ENCODE data around the gene TCTN1.
"Not testable (repeated sequence)": the region's sequence is repeated elsewhere in the genome, so short reads cannot be mapped to it uniquely, and the experiment has no call there.

The TCTN1 gene

GRCh38 chr12:110585231-110585799 is 28.6 kb upstream of the TCTN1 start:
- no peak for DNase-seq (ENCODE audit: low spot score)

- not testable (repeated sequence) for DNase-seq (ENCODE audit: low spot score)
These were observed 26.8 kb upstream of the TCTN1 start for GRCh38 chr12:110587102-110587501.

GRCh38 chr12:110590059-110590458 is 23.9 kb upstream of the TCTN1 start:
- DNase-seq (ENCODE audit: low spot score) = no peak

GRCh38 chr12:110590806-110591326 is 23.1 kb upstream of the TCTN1 start:
- no peak for DNase-seq (ENCODE audit: low spot score)

GRCh38 chr12:110591451-110592051 is 22.4 kb upstream of the TCTN1 start:
- DNase-seq (ENCODE audit: low spot score) = no peak

DNA sequence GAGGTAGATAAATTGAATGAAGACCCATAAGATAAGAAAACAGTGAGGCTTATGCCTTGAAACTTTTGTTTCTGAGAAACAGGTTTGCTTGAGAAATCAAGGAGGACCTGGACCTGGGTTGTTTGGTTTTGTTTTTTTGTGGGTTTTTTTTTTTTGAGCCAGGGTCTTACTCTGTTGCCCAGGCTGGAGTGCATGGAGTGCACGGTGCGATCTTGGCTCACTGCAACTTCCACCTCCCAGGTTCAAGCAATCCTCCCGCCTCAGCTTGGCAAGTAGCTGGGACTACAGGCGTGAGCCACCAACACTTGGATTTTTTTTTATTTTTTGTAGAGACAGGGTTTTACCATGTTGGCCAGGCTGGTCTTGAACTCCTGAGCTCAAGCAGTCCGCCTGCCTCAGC is 21.9 kb upstream of the TCTN1 start:
- DNase-seq (ENCODE audit: low spot score) = no peak

DNA sequence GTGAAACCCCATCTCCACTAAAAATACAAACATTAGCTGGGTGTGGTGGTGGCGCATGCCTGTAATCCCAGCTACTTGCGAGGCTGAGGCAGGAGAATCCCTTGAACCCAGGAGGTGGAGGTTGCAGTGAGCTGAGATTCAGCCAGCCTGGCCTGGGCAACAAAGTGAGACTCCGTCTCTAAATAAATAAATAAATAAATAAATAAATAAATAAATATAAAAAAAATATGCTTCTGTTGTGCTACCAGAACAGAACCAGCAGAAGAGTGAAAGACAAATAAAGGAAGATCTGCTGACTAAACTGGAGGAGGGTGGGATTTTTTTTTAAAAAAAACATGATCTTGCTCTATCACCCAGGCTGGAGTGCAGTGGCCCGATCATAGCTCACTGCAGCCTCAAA is 21.0 kb upstream of the TCTN1 start:
- DNase-seq (ENCODE audit: low spot score) = not testable (repeated sequence)

DNA sequence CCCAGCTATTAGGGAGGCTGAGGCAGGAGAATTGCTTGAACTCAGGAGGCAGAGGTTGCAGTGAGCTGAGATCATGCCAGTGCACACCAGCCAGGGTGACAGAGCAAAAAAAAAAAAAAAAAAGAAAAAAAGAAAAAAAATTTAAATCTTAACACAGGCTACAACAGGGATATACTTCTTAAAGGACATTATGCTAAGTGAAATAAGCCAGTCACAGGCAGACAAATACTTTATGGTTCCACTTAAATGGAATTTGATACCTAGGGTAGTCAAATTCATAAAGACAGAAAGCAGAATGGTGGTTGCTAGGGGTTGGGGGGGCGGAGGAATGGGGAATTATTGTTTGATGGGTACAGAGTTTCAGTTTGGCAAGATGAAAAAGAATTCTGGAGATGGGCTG is 16.0 kb upstream of the TCTN1 start:
- DNase-seq (ENCODE audit: low spot score) = no peak

DNA sequence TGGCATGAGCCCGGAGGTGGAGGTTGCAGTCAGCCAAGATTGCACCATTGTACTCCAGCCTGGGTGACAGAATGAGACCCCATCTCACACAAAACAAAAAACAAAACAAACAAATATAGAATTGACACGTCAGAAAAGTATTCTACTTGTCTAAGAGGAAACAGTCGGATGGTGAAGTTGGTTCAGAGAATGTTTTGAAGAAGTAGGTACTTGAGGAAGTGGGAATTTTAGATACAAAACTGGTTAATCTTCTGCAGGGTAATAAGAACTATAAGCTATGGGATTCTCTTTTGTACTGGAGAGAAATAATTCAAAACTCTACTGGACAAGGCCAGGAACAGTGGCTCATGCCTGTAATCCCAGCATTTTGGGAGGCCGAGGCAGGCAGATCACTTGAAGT is 14.6 kb upstream of the TCTN1 start:
- DNase-seq (ENCODE audit: low spot score) = no peak

GRCh38 chr12:110600254-110600653 is 13.7 kb upstream of the TCTN1 start:
- no peak for DNase-seq (ENCODE audit: low spot score)

DNA sequence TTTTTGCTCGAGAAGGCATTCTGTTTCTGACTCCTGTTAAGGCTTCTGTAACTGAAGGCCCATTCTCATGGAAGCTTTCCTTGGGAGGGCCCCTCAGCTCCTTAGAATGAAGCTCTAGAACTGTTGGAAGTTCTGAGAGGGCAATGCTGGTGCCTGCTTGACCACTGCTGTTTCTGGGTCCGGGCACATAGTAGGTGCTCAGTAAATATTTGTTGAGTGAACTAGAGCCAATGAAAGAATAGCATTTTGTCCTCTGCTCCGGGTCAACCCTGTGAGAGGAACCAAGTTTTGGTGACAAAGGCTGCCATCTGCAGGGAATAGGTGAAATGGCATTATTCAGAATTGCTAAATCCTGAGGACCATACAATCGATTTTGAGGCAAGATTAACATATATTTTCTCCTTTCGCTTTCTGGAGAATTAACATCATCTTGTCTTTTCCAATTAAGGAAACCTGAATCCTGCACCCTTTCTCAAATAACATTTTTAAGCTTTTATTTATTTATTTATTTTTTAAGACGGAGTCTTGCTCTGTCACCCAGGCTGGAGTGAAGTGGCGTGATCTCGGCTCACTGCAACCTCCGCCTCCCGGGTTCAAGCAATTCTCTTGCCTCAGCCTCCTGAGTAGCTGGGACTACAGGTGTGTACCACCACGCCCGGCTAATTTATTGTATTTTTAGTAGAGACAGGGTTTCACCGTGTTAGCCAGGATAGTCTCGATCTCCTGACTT is 11.7 kb upstream of the TCTN1 start:
- DNase-seq (ENCODE audit: low spot score) = peak; percentile 55

DNA sequence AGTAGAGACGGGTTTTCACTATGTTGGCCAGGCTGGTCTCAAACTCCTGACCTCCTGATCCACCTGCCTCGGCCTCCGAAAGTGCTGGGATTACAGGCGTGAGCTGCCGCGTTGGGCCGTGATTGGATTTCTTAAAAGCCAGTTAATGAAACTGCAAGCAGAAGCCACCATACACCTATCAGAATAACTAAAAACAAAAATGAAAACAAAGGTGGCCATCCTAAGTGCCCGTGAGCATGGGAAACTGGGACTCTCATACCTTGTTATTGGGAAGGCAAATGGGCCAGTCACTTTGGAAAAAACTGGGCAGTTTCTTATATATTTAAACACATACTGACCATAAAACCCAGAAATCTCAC is 7.7 kb upstream of the TCTN1 start:
- no peak for DNase-seq (ENCODE audit: low spot score)

- DNase-seq (ENCODE audit: low spot score) = no peak
These were observed 708 bp upstream of the TCTN1 start for GRCh38 chr12:110613071-110613770.

GRCh38 chr12:110615171-110615570 is 1.2 kb downstream of the TCTN1 start:
- no peak for DNase-seq (ENCODE audit: low spot score)

GRCh38 chr12:110616471-110617115 is 2.7 kb downstream of the TCTN1 start:
- no peak for DNase-seq (ENCODE audit: low spot score)

DNA sequence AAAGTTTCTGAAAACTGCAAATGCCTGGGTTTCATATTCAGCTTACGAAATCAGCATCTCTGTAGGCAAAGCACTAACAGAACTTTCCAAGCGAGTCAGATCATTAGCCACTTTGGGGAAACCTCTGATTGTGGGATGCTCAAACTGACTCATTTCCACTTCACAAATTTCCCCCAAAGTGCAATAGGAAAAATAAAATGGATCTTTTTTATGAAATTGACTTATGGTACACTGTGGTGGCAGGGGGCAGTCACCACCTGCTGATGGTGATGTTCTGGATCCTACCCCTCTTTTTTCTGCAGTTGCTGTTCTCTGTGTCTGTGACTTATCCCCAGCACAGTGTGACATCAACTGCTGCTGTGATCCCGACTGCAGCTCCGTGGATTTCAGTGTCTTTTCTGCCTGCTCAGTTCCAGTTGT is 5.6 kb downstream of the TCTN1 start:
- no peak for DNase-seq (ENCODE audit: low spot score)

GRCh38 chr12:110622582-110622981 is 8.7 kb downstream of the TCTN1 start:
- DNase-seq (ENCODE audit: low spot score) = no peak

- no peak for DNase-seq (ENCODE audit: low spot score)
These were observed 13.7 kb downstream of the TCTN1 start for GRCh38 chr12:110627500-110628195.

GRCh38 chr12:110635055-110635454 is 21.1 kb downstream of the TCTN1 start:
- no peak for DNase-seq (ENCODE audit: low spot score)

DNA sequence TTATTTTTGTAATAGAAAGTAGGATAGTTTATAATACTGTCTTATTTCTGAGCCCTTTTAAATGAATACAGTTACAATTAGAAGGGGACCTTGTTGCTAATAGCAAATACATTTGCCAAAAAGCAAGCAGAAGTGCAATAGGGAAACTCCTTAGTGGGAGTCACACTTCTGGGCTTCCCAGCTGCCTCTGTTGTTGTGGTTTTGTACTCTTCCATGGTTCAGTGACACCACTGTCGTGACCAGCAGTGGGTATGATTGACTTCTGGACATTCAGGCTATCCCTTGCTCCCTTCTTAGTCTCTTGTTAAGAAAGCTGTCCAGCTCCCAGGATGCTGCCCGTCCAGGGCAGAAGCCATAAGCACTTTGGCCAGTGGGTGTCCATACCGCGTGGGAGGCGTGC is 22.6 kb downstream of the TCTN1 start:
- DNase-seq (ENCODE audit: low spot score) = no peak

DNA sequence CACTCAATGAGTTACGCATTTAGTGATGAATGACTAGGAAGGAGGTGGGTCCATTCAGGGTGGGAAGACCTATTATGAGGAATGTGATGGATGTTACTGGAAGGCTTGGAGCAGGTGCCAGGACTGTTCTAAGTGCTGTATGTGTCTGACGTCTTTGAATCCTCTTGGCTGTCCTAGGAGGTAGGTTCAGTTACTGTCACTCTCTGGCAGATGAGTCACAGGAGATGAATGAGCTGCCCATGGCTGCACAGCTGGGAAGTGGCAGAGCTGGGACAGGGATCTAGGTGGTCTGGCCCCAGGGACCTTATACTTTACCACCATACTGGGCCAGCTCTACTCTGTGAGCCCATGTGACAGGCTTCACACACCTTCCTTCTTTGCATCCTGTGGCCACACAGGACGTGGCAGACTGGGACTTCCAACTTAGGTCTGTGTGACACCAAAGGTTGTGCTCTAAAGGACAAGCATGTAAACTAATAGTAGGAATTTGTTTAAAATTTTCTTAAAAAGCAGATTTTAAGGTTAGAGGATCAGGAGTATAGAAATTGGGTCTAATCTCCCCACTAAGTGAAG is 24.0 kb downstream of the TCTN1 start:
- DNase-seq (ENCODE audit: low spot score) = no peak

All from ecto neural progenitor cell (in vitro differentiated cells).